ENCODE results near the gene NTNG2.

The NTNG2 gene

GRCh38 chr9:132176338-132176737 lies 14.5 kb downstream of the NTNG2 start:
- DNase-seq: no peak

- no peak for DNase-seq
Measured at GRCh38 chr9:132181796-132182313, 20.0 kb downstream of the NTNG2 start.

- no peak for DNase-seq
Measured at GRCh38 chr9:132182314-132183091, 20.6 kb downstream of the NTNG2 start.

- DNase-seq: no peak
Measured at GRCh38 chr9:132183134-132183533, 21.3 kb downstream of the NTNG2 start.

- DNase-seq: no peak
Measured at GRCh38 chr9:132183715-132184114, 21.9 kb downstream of the NTNG2 start.

GRCh38 chr9:132184124-132184523 lies 22.3 kb downstream of the NTNG2 start:
- DNase-seq: no peak

GRCh38 chr9:132185073-132186009 lies 23.5 kb downstream of the NTNG2 start:
- DNase-seq: no peak

GRCh38 chr9:132187121-132187620 lies 25.3 kb downstream of the NTNG2 start:
- no peak for DNase-seq

- no peak for DNase-seq
Measured at GRCh38 chr9:132190966-132191365, 29.1 kb downstream of the NTNG2 start.

GRCh38 chr9:132192728-132193127 lies 30.9 kb downstream of the NTNG2 start:
- DNase-seq: no peak

GRCh38 chr9:132193227-132194124 lies 31.6 kb downstream of the NTNG2 start:
- DNase-seq: no peak

- DNase-seq: no peak
Measured at GRCh38 chr9:132194508-132194907, 32.6 kb downstream of the NTNG2 start.

GRCh38 chr9:132197315-132197714 lies 35.5 kb downstream of the NTNG2 start:
- no peak for DNase-seq

- DNase-seq: no peak
Measured at GRCh38 chr9:132197856-132198550, 36.1 kb downstream of the NTNG2 start.

GRCh38 chr9:132199056-132199455 lies 37.2 kb downstream of the NTNG2 start:
- no peak for DNase-seq

GRCh38 chr9:132200706-132201105 lies 38.8 kb downstream of the NTNG2 start:
- DNase-seq: no peak

GRCh38 chr9:132201139-132201538 lies 39.3 kb downstream of the NTNG2 start:
- no peak for DNase-seq

GRCh38 chr9:132201780-132202703 lies 40.2 kb downstream of the NTNG2 start:
- DNase-seq: no peak

- no peak for DNase-seq
Measured at GRCh38 chr9:132204883-132205282, 43.0 kb downstream of the NTNG2 start.

- no peak for DNase-seq
Measured at GRCh38 chr9:132207215-132207614, 45.4 kb downstream of the NTNG2 start.
